Measurements from ENCODE around the gene DNAJB7. TPM values are rescaled to one million over a fixed set of nuclear protein-coding genes. Genes with fewer than 3 reads are reported as not detected.

DNAJB7 gene
- total RNA-seq, 1 donor from 2014 or later, result not detected

GRCh38 chr22:40818192-40818746, 43.6 kb downstream of the DNAJB7 start:
- H3K27me3 Mint-ChIP-seq (ENCODE audit: insufficient read depth, low read depth), result no peaks in the 10 kb centered on the region
- H3K9me3 ChIP-seq (ENCODE audit: low read depth), result no peaks in the 10 kb centered on the region
- no peaks in the 10 kb centered on the region for H3K27me3 ChIP-seq
- H3K4me3 ChIP-seq, result peak overlapping the region; percentile 73
- no peaks in the 10 kb centered on the region for H3K9me3 Mint-ChIP-seq
- no peak overlapping the region for H3K27ac ChIP-seq
- no peaks in the 10 kb centered on the region for H4K20me1 ChIP-seq (ENCODE audit: low read depth)
- H3K4me1 ChIP-seq, result peaks cover 8% of the 10 kb centered on the region
- no peak for DNase-seq (ENCODE audit: low spot score)
- peak overlapping the region; percentile 97 for H3K4me3 Mint-ChIP-seq
- TF ChIP-seq EZH2phosphoT487 (IDR thresholded peaks at IDR 0.05) (no peak), EZH2 (IDR thresholded peaks at IDR 0.05) (no peak), CTCF (IDR thresholded peaks at IDR 0.05) (no peak)
- peaks cover 36% of the 10 kb centered on the region for H3F3A ChIP-seq (ENCODE audit: low read depth)
- H3K4me2 ChIP-seq, result peak overlapping the region; percentile 78
- H3K36me3 Mint-ChIP-seq, result peaks cover 15% of the 10 kb centered on the region
- H3K4me1 Mint-ChIP-seq, result peaks cover 27% of the 10 kb centered on the region
- no peaks in the 10 kb centered on the region for H3K36me3 ChIP-seq
- peak overlapping the region; percentile 48 for H3K9ac ChIP-seq
- peaks cover 56% of the 10 kb centered on the region for H3K79me2 ChIP-seq (ENCODE audit: low read depth)
- peak overlapping the region; percentile 89 for H2AFZ ChIP-seq (replicated peaks)
- peak overlapping the region; percentile 92 for H3K27ac Mint-ChIP-seq

GRCh38 chr22:40817737-40818136, 44.2 kb downstream of the DNAJB7 start:
- Histone ChIP-seq H3K79me2 (ENCODE audit: low read depth) (peaks cover 62% of the 10 kb centered on the region), H3K4me3 (peak overlapping the region; percentile 73), H3K27me3 (no peaks in the 10 kb centered on the region), H3K9ac (peak overlapping the region; percentile 23), H3K27ac (no peak overlapping the region), H2AFZ (replicated peaks) (no peak overlapping the region), H4K20me1 (ENCODE audit: low read depth) (no peaks in the 10 kb centered on the region), H3K4me1 (peaks cover 8% of the 10 kb centered on the region), H3K4me2 (peak overlapping the region; percentile 78), H3F3A (ENCODE audit: low read depth) (peaks cover 30% of the 10 kb centered on the region), H3K36me3 (no peaks in the 10 kb centered on the region), H3K9me3 (ENCODE audit: low read depth) (no peaks in the 10 kb centered on the region)
- no peak overlapping the region for H3K27ac Mint-ChIP-seq
- TF ChIP-seq EZH2 (IDR thresholded peaks at IDR 0.05) (no peak), CTCF (IDR thresholded peaks at IDR 0.05) (no peak), EZH2phosphoT487 (IDR thresholded peaks at IDR 0.05) (no peak)
- no peaks in the 10 kb centered on the region for H3K27me3 Mint-ChIP-seq (ENCODE audit: insufficient read depth, low read depth)
- peaks cover 27% of the 10 kb centered on the region for H3K4me1 Mint-ChIP-seq
- peaks cover 15% of the 10 kb centered on the region for H3K36me3 Mint-ChIP-seq
- no peak for DNase-seq (ENCODE audit: low spot score)
- peak overlapping the region; percentile 97 for H3K4me3 Mint-ChIP-seq
- no peaks in the 10 kb centered on the region for H3K9me3 Mint-ChIP-seq

- DNase-seq (ENCODE audit: low spot score), result no peak
- H3K79me2 ChIP-seq (ENCODE audit: low read depth), result peaks cover 87% of the 10 kb centered on the region
- H3F3A ChIP-seq (ENCODE audit: low read depth), result no peaks in the 10 kb centered on the region
- H3K36me3 ChIP-seq, result no peaks in the 10 kb centered on the region
- no peak overlapping the region for H3K4me3 ChIP-seq
- H3K36me3 Mint-ChIP-seq, result peaks cover 19% of the 10 kb centered on the region
- peaks cover 18% of the 10 kb centered on the region for H3K4me1 Mint-ChIP-seq
- H3K27ac Mint-ChIP-seq, result no peak overlapping the region
- no peak overlapping the region for H3K4me3 Mint-ChIP-seq
- peaks cover 8% of the 10 kb centered on the region for H3K4me1 ChIP-seq
- no peaks in the 10 kb centered on the region for H3K27me3 Mint-ChIP-seq (ENCODE audit: insufficient read depth, low read depth)
- no peak overlapping the region for H3K9ac ChIP-seq
- no peak overlapping the region for H3K4me2 ChIP-seq
- no peaks in the 10 kb centered on the region for H3K27me3 ChIP-seq
- no peaks in the 10 kb centered on the region for H3K9me3 ChIP-seq (ENCODE audit: low read depth)
- TF ChIP-seq EZH2phosphoT487 (IDR thresholded peaks at IDR 0.05) (no peak), CTCF (IDR thresholded peaks at IDR 0.05) (no peak), EZH2 (IDR thresholded peaks at IDR 0.05) (no peak)
- no peak overlapping the region for H2AFZ ChIP-seq (replicated peaks)
- H3K9me3 Mint-ChIP-seq, result no peaks in the 10 kb centered on the region
- H3K27ac ChIP-seq, result no peak overlapping the region
- peaks cover 4% of the 10 kb centered on the region for H4K20me1 ChIP-seq (ENCODE audit: low read depth)
These were observed 48.0 kb downstream of the DNAJB7 start for GRCh38 chr22:40813912-40814315.

Small RNA genes lying within 50 kb of the gene (microRNA-seq; reads per million reads assigned to microRNA genes)
- gene MIR4766, result not detected

Small RNA genes lying within 50 kb of the gene (small RNA-seq; reads per million reads assigned to genes)
- not detected for gene MIR4766

Other genes starting within 250 kb of the DNAJB7 start
- gene MRTFA, start 225.4 kb downstream of the DNAJB7 start, total RNA-seq (ENCODE audit: low replicate concordance), result 11.3 and 40.9 TPM in 2 replicates
- 0.45 and 2.1 TPM in 2 replicates for gene MCHR1, start 182.6 kb downstream of the DNAJB7 start, total RNA-seq (ENCODE audit: low replicate concordance)
- 27.1 and 31.7 TPM in 2 replicates for gene SLC25A17, start 42.8 kb downstream of the DNAJB7 start, total RNA-seq (ENCODE audit: low replicate concordance)
- gene ST13, start 5.5 kb downstream of the DNAJB7 start, total RNA-seq (ENCODE audit: low replicate concordance), result 213 and 310 TPM in 2 replicates
- gene XPNPEP3, start 5.0 kb downstream of the DNAJB7 start, total RNA-seq (ENCODE audit: low replicate concordance), result 18.0 and 21.4 TPM in 2 replicates
- gene RBX1, start 89.3 kb upstream of the DNAJB7 start, total RNA-seq (ENCODE audit: low replicate concordance), result 77.8 and 117 TPM in 2 replicates
- gene EP300, start 230.5 kb upstream of the DNAJB7 start, total RNA-seq (ENCODE audit: low replicate concordance), result 57.9 and 66.6 TPM in 2 replicates

Measured in neural progenitor cell (in vitro differentiated cells).